Thoracic aorta (tissue), 2 donors: Measurements from ENCODE around the gene AKNA. TPM values are rescaled to one million over a fixed set of nuclear protein-coding genes. Genes with fewer than 3 reads are reported as not detected.

Source experiments
- ATAC-seq: fragments of 150-250 bp; one replicate; pipeline ENCODE4 v1.8.0; 2017; ENCODE audit warnings: low read depth; ENCODE audit not compliant: insufficient number of reproducible peaks, low FRiP score
- DNase-seq: peaks from one replicate; pipeline ENCODE4 v3.0.0-alpha.2; 2020; ENCODE audit warnings: low spot score
- H3K27ac ChIP-seq, 2 donors: fragments of 200-600 bp; sonication (generic); 1 replicate in 1 of 2; 2 replicates in 1 of 2; pipeline ENCODE4 v1.5.1; 2016; ENCODE audit warnings: mild to moderate bottlenecking in 2 of 2, moderate library complexity in 2 of 2
- H3K27me3 ChIP-seq: fragments of 200-600 bp; sonication (generic); replicated peaks from 2 replicates; pipeline ENCODE4 v1.6.0; 2016; ENCODE audit warnings: mild to moderate bottlenecking; ENCODE audit not compliant: insufficient read depth
- H3K36me3 ChIP-seq: fragments of 200-600 bp; sonication (generic); one replicate; pipeline ENCODE4 v1.5.1; 2016
- H3K4me1 ChIP-seq, 2 donors: fragments of 200-600 bp; sonication (generic); 1 replicate in 1 of 2; 2 replicates in 1 of 2; pipeline versions ENCODE4 v1.5.1 to v1.6.0; 2016; ENCODE audit warnings: low read depth in 2 of 2, mild to moderate bottlenecking in 1 of 2; ENCODE audit not compliant: control insufficient read depth in 1 of 2
- H3K4me3 ChIP-seq: fragments of 200-600 bp; sonication (generic); 2 replicates; pipeline ENCODE4 v1.5.1; 2016; ENCODE audit warnings: mild to moderate bottlenecking
- H3K9me3 ChIP-seq: fragments of 200-600 bp; sonication (generic); 2 replicates; pipeline ENCODE4 v1.5.1; 2016
- total RNA-seq, 2 donors: library from RNA; depleted of rRNA; stranded (reverse); fragments of >200 nt; gene quantifications; one replicate each; pipeline versions ENCODE4 v1.1.0 to v1.2.3, GENCODE V29; 2016
- TF ChIP-seq, protein P1 (sequence below): fragments of 200-600 bp; sonication (generic); IDR thresholded peaks from one replicate; pipeline ENCODE4 v1.5.1; 2019; ENCODE audit warnings: antibody characterized with exemption

Gene AKNA
- total RNA-seq, 2 donors from 2014 or later, result 34.8 to 68.5 TPM

DNA sequence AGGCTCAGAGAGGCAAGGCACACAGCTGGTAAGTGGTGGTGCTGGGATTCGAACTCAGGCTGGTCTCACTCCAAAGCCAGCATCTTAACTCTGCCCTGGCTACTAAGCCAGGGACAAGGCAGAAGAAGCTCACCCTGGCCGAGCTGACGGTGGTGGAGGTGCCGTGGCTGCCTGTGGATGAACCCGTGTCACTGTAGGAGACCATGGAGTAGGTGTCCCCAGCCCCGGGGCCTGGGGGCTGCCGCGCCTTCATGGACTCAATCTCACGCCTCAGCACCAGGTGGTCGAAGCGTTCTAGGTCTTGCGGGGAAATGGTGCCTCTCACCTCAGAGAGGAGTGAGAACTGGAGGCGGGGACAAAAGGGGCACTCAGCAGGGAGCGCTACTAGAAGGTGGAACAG is 35.4 kb upstream of the AKNA start:
- no peak for ATAC-seq
- H3K4me3 ChIP-seq, result no peak overlapping the region
- TF ChIP-seq, protein P1, sequence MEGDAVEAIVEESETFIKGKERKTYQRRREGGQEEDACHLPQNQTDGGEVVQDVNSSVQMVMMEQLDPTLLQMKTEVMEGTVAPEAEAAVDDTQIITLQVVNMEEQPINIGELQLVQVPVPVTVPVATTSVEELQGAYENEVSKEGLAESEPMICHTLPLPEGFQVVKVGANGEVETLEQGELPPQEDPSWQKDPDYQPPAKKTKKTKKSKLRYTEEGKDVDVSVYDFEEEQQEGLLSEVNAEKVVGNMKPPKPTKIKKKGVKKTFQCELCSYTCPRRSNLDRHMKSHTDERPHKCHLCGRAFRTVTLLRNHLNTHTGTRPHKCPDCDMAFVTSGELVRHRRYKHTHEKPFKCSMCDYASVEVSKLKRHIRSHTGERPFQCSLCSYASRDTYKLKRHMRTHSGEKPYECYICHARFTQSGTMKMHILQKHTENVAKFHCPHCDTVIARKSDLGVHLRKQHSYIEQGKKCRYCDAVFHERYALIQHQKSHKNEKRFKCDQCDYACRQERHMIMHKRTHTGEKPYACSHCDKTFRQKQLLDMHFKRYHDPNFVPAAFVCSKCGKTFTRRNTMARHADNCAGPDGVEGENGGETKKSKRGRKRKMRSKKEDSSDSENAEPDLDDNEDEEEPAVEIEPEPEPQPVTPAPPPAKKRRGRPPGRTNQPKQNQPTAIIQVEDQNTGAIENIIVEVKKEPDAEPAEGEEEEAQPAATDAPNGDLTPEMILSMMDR, result no peak
- H3K27me3 ChIP-seq, result no peaks in the 10 kb centered on the region
- no peaks in the 10 kb centered on the region for H3K9me3 ChIP-seq
- no peak overlapping the region for H3K27ac ChIP-seq
- no peak for DNase-seq
- H3K36me3 ChIP-seq, result no peaks in the 10 kb centered on the region
- no peaks in the 10 kb centered on the region for H3K4me1 ChIP-seq

DNA sequence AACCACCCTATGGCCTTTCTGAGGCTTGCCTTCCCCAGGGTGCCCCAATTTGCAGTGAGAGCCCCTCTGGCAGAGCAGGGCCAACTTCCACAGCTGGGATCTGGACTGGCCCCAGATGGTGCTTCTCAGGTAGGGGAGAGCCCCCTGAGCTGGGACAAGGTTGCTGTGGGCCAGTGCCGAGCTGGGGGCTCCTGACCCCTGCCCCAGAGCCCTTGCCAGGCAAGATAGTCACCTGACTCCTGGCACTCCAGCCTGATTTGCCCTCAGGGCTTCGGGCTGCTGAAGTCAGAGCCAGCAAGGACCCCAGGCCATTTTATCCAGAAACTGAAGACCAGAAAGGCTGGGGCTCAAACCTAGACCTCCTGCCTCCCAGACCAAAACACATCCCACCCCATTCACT is 33.4 kb upstream of the AKNA start:
- no peak for ATAC-seq
- H3K36me3 ChIP-seq, result no peaks in the 10 kb centered on the region
- DNase-seq, result no peak

DNA sequence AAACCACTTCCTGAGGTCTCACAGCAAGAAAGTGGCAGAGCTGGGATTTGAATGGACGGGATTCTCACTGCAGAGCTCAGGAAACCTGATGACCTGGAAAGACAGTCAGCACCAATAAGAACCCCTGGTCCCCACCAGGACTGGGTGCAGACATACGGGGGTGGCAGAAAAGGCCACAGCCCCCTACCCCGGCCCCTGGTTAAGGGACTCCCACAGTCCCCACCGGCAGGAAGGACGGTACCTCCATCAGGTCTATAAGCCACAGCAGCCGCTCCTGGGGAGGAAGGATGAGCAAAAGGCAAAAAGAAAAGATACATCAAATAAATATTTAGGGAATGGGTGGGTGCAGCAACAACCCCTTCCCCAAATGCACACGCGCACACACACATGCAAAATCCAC is 32.0 kb upstream of the AKNA start:
- no peak for DNase-seq
- Histone ChIP-seq H3K9me3 (no peaks in the 10 kb centered on the region), H3K36me3 (no peaks in the 10 kb centered on the region), H3K27ac (no peak overlapping the region), H3K4me3 (no peak overlapping the region), H3K4me1 (no peaks in the 10 kb centered on the region), H3K27me3 (no peaks in the 10 kb centered on the region)
- TF ChIP-seq, protein P1, result no peak
- ATAC-seq, result no peak

More for the DNA sequence above, 33.4 kb upstream of the AKNA start:
- no peak overlapping the region for H3K27ac ChIP-seq
- H3K4me1 ChIP-seq, result no peaks in the 10 kb centered on the region
- no peak overlapping the region for H3K4me3 ChIP-seq
- H3K9me3 ChIP-seq, result no peaks in the 10 kb centered on the region
- TF ChIP-seq, protein P1, result no peak
- no peaks in the 10 kb centered on the region for H3K27me3 ChIP-seq

DNA sequence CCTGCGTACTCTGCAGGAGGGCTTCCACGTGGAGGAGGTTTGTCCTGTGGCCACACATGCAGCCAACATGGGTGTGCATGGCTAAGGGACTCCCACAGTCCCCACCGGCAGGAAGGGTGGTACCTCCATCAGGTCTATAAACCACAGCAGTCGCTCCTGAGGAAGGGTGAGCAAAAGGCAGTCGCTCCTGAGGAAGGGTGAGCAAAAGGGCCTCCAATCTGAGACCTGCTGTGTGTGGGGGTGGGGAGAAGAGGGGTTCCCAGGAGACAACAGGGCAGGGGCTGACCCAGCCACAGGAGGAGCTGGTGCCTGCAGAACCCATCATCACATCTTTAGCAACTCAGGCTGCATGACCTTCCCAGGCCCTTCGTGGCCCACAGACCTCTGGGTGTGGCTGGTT is 30.3 kb upstream of the AKNA start:
- Histone ChIP-seq H3K27ac (no peak overlapping the region), H3K4me1 (peaks cover 0 to 10% of the 10 kb centered on the region in 2 donors), H3K27me3 (no peaks in the 10 kb centered on the region), H3K36me3 (no peaks in the 10 kb centered on the region), H3K9me3 (no peaks in the 10 kb centered on the region), H3K4me3 (no peak overlapping the region)
- ATAC-seq (no peak), DNase-seq (no peak)
- TF ChIP-seq, protein P1, result no peak

DNA sequence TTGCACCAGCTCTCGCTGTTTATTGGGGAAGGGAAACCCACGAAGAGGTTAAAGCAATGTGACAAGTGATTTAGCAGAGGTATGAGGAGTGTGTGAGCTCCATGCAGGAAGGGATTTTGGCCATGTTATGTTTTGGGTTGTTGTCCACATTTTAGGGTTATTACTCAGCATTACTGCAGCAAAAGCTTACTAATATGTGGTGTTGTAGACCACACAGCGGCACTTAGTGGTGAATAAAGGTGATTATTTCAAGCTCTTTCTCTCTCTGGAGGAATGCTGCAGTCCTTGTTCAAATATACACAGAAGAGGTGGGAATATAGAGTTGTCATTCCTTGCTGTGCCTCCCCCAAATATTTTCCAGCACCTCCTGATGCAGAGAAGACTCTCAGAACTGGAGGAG is 29.7 kb upstream of the AKNA start:
- Histone ChIP-seq H3K27ac (no peak overlapping the region), H3K27me3 (no peaks in the 10 kb centered on the region), H3K4me1 (peaks cover 0 to 10% of the 10 kb centered on the region in 2 donors), H3K36me3 (no peaks in the 10 kb centered on the region), H3K9me3 (no peaks in the 10 kb centered on the region), H3K4me3 (no peak overlapping the region)
- DNase-seq, result no peak
- TF ChIP-seq, protein P1, result no peak
- no peak for ATAC-seq
